GM19468 (cell line): ENCODE data around the gene ANKAR.
"Not testable (repeated sequence)": the region's sequence is repeated elsewhere in the genome, so short reads cannot be mapped to it uniquely, and the experiment has no call there.

Source experiments
- ATAC-seq: cut with Tn5 transposase; IDR thresholded peaks from one replicate; pipeline ENCODE4 v1.9.1; 2021; ENCODE audit warnings: mild to moderate bottlenecking, moderate library complexity, moderate number of reproducible peaks; ENCODE audit not compliant: unreplicated experiment; ENCODE audit errors: extremely low read depth

ANKAR gene

GRCh38 chr2:189674374-189675112, at the start of gene ANKAR:
TSS of gene ANKAR (plus strand) at chr2:189674670. CDS start at chr2:189676491, 1,821 bp downstream.
- peak; percentile 93 for ATAC-seq

DNA sequence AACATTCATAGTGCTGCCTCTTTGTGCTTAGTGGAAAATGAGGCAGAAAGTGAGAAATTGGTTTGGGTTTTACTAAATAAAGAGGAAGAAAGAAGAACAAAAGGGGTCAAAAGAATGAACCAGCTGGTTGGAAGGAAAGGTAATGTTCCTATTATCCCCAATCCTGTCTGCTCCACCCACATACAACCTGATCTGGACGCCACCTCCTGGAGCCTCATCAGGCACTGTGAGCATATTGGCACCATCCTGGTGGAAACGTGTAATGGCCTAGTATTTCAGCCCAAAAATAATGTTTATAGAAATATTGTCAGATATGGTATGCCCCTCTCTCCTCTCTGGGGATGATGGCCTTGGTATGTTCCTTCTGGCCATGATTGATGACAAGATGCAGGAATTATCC, 48.8 kb upstream of the ANKAR start:
- no peak for ATAC-seq

DNA sequence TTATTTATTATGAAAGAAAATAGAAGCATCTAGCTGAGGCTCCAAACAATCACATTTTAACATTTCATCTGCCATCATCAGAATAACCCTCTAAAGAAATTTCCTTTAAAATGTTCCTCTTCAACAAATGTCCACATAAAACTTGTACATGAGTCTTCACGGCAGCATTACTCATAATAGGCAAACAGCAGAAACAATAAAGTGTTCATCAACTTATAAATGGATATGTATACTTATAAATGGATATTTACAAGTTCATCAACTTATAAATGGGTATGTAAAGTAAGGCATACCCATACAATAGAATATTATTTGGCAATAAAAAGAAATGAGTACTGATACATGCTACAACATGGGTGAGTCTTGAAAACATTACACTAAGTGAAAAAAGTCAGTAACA, 46.7 kb upstream of the ANKAR start:
- no peak for ATAC-seq

DNA sequence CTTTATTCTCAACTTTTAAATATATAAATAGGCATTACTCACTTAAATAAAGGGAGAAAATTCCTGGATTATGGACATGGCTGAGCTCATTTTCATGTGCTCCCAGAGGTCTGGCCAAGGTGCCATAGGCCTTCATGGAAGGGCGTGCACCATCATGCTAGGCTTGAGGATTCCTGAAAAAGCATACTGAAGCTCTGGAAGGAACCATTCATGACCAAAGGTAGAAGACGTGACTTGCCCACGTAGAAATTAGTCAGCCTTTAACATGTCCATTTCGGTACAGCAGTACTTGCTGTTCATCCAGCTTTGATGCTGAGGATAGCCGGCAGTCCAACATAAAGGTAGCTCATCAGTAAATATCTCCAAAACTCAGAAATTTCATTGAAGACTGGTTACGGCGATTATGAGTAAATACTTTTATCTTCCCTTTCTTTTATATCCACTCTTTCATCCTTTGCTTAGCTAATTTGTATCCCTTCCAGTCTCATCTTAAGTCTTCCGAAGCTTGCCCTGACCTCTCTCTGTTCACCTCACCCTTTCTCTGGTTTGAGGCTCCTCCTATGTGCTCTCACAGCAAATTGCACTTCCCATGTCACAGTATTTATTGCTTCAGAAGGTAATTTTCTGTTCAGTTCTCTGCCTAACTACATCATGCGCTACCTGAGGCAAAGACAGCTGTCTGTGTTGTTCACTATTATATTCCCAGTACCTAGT, 45.5 kb upstream of the ANKAR start:
- ATAC-seq = no peak

GRCh38 chr2:189629531-189630453, 44.7 kb upstream of the ANKAR start:
- no peak for ATAC-seq

DNA sequence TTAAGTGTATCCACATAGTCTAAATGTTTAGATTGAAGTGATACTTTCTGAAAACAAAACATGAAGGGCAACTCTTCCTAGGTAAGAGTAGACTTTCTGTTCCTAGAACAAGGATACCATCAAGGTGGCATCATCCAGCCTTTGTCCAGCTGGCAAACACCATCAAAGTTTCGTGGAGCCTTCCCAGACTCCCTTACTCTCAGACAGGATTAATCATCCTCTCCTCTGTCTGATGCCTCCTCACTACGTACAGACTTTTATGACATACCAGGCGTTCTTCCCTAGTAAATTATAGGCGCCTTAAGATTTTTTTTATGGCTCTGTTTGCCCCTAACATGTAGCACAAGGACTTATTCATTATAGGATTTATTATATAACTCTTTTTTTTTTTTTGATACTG, 42.6 kb upstream of the ANKAR start:
- no peak for ATAC-seq

- ATAC-seq = no peak
Observed at GRCh38 chr2:189633392-189633811, 41.1 kb upstream of the ANKAR start.

GRCh38 chr2:189635353-189635752, 39.1 kb upstream of the ANKAR start:
- ATAC-seq = no peak

GRCh38 chr2:189638301-189639006, 36.0 kb upstream of the ANKAR start:
- ATAC-seq = no peak

DNA sequence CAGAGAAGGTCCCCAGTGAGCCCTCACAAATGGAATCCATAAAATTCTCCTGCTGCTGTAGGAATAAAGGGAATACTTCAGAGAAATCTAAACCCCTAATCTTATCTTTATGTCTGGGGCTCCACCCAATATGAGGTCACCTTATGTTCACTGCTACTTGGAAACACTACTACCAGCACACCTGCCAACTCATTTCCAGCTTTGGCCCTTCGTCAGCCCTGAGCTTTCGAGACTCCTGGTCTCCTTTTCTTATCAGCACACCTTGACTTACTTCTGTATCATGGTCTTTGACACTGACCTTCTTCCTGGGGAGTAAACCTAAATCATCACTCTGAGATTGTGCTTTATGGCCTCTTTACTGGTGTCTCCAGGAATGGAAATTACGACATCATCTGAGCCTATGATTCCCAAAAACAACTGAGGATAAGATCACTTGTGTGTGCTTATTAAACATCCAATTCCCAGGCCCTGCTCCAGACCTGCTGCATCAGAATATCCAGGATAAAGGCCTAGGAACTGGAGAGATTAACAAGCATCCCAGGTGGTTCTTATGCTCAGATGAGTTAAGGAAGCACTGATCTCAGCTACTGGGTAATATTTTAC, 35.4 kb upstream of the ANKAR start:
- ATAC-seq = no peak

DNA sequence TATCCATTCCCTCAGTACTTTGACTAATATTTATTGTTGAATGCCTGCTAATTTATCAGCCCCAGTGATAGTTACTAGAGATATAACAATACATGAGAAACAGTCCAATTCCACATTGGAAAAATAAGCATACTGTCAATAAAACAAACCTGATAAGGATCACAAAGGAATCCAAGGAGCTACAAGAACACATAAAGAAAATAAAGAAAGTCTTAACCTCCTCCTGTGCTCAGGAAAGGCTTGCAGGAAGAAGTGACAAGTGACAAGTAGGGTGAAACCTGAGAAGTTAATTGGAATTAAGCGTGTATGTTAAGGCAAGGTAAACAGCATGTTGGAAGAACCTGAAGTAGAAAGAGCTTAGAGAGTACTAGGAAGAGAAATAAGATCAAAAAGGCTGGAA, 33.5 kb upstream of the ANKAR start:
- ATAC-seq = no peak

GRCh38 chr2:189641590-189641989, 32.9 kb upstream of the ANKAR start:
- no peak for ATAC-seq

- no peak for ATAC-seq
Observed at GRCh38 chr2:189646521-189646920, 27.9 kb upstream of the ANKAR start.

- ATAC-seq = no peak
Observed at GRCh38 chr2:189648846-189649509, 25.5 kb upstream of the ANKAR start.

DNA sequence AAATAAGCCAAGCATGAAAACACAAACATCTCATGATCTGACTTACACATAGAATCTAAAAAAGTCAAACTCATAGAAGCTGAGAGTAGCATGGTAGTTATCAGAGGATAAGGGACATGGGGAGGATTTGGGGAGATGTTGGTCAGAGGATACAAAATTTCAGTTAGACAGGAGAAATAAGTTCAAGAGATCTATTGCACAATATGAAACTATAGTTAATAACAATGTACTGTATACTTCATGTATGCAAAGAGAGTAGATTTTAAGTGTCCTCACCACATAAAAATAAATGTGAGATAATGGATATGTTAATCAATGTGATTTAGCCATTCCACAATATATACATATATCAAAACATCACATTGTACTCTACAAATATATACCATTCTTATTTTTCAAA, 23.2 kb upstream of the ANKAR start:
- ATAC-seq = no peak

DNA sequence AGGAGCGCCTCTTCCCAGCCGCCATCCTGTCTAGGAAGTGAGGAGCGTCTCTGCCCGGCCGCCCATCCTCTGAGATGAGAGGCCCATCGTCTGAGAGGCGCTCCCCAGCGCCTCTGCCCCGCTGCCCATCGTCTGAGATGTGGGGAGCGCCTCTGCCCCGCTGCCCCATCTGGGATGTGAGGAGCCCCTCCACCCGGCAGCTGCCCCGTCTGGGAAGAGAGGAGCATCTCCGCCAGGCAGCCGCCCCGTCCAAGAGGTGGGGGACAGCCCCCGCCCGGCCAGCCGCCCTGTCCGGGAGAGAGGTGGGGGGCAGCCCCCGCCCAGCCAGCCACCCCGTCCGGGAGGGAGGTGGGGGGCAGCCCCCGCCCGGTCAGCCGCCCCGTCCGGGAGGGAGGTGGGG, 21.0 kb upstream of the ANKAR start:
- not testable (repeated sequence) for ATAC-seq

- no peak for ATAC-seq
Observed at GRCh38 chr2:189654641-189655040, 19.8 kb upstream of the ANKAR start.

DNA sequence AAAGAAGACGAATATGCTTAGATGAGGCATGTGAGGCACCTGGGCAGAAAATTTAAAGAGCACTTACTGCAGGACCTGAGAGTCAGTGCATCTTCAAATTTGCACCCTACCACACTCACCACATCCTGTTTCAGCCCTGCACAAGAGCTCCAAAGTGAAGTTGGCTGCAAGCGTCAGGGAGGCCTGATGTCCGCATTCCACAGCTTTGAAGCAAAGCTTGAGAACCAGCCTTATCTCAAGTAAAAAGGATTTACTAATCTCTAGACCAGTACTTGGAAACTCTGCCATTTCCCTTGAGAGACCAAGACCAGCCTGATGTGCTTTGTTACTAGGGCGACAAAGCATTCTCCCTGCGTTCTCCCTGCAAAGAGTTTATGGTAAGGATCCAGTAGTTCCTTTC, 16.6 kb upstream of the ANKAR start:
- no peak for ATAC-seq
